Stimulated activated CD8-positive, alpha-beta memory T cell treated with anti-CD3 and anti-CD28 coated beads, Interleukin-4, amount 100 ng/mL, for 4 hours (primary cell): ENCODE results near the gene TMPRSS6.

Source experiments
- DNase-seq, 2 donors: peaks; one replicate each; pipeline ENCODE4 v3.0.0-alpha.2; 2020; ENCODE audit warnings: low read depth in 2 of 2, low spot score in 1 of 2

Gene TMPRSS6

DNA sequence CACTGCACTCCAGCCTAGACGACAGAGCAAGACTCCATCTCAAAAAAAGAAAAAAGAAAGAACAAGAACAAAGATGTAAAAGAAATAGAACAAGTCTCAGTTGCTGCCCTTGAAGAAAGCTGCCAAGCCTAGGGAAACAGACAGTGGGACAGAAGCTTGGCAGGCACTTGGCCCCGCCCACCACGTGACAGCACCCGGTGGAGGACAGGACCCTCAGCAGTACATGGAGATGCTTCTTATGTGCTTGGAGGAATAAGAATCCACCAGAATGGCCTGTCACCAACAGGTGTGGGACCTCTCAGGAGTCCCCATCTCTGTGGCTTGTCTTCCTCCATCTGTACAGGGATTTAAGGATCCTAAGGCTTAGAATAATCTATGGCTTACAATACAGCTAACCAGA lies 7.6 kb upstream of the TMPRSS6 start:
- no peak for DNase-seq

DNA sequence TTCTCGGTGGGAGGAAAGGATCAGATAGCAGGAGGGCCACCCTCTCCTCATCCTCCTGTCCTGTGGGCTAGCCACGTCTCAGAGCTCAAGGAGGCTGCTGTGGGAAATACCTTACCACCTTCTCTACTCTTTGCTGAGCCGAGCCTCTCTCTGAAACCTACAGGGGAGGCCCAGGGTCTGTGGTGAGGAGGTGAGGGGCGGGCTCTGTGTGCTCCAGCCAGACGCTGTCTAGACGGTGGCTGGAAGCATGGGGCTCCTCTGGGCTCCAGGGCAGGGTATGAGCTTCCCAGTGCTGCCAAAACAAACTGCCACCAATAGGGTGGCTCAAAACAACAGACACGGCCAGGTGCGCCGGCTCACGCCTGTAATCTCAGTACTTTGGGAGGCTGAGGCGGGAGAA lies 5.5 kb upstream of the TMPRSS6 start:
- no peak for DNase-seq

DNA sequence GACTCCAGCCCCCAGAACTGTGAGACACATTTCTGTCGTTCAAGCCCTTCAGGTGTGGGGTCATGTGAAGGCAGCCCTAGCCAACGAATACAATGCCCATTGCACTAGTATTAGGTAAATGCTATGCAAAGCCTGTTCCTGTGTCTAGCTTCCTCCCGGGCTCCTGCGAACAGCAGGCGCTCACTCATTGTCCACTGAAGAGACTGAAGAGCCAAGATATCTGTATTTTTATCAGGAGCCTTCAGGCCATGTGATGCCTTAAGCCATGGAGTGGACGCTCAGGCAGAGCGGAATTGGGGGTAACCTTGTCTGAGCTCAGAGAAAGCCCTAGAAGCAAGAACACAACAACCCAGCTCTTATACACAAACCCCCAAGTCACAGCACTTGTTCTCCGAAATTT lies 4.2 kb upstream of the TMPRSS6 start:
- no peak for DNase-seq

DNA sequence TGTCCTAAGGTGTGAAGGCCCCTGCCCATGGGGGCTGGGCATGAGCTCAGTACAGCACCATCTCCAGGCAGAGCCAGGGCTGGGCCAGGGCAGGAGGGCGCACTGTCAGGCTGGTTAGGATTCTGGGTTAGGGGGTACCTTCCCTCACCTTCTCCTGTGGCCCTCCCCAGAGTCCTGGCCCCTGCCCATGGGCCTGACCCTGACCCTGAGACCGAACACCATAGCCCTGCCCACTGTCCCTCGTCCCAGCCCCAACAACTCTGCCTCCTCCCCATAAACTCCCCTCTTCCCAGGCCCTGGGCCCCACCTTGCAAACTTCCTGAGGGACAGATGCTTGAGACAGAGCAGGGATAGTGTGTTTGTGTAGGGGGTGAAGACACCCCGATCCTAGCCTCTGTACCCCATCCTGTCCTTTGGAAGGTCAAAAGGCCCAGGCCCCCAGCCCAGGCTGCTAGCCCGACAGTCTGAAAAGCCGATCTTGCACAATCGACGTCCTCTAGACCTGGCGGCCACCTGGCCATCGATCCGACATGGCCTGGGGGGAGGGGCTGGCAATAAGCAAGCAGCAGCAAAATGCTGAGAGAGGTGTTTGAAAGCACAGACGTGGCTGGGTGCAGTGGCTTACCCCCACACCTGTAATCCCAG lies 2.7 kb upstream of the TMPRSS6 start:
- DNase-seq = no peak

DNA sequence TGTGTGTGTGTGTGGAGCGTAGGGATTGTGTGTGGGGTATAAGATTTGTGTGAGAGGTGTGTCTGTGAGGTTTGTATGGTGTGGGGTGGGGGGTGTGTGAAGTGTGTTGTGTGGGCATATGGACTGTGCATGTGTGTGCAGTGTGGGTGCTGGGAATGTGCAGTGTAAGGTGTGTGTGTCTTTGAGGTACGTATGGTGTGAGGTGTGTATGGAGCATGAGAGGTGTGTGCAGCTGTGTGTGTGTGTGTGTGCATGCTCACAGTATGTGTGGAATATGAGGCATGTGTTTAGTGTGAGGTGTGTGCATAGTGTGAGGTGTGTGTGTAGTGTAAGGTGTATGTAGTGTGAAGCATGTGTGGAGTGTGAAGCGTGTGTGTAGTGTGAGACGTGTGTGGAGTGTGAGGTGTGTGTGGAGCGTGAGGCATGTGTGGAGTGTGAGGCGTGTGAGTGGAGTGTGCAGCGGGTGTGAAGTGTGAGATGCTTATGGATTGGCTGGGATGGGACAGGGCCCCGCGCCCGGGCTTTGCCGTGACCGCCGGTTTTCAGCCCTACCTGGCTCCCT lies 1.7 kb upstream of the TMPRSS6 start:
- DNase-seq = no peak

GRCh38 chr22:37107816-37108621 lies 1.5 kb downstream of the TMPRSS6 start:
- no peak for DNase-seq

DNA sequence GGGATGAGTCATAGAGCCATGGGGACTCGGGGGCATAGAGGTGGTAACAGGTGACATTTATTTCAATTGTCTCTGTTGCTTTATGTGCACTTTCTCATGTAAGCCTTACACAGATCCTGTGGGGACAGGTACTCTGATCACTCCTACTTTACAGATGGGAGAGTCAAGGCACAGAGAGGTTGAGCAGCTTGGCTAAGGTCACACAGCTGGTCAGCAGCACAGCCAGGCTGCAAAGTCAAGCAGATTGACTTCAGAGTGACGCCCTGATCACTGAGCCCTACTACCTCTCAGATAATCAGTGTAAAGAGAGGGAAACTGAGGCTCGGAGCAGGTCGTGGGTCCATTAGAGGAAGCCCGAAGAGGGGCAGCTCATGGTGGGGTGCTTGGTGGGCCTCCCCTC lies 3.5 kb downstream of the TMPRSS6 start:
- DNase-seq = no peak

- DNase-seq = no peak
Measured at GRCh38 chr22:37105154-37105553, 4.4 kb downstream of the TMPRSS6 start.

- no peak for DNase-seq
Measured at GRCh38 chr22:37103656-37104452, 5.7 kb downstream of the TMPRSS6 start.

GRCh38 chr22:37103151-37103550 lies 6.4 kb downstream of the TMPRSS6 start:
- DNase-seq = no peak

DNA sequence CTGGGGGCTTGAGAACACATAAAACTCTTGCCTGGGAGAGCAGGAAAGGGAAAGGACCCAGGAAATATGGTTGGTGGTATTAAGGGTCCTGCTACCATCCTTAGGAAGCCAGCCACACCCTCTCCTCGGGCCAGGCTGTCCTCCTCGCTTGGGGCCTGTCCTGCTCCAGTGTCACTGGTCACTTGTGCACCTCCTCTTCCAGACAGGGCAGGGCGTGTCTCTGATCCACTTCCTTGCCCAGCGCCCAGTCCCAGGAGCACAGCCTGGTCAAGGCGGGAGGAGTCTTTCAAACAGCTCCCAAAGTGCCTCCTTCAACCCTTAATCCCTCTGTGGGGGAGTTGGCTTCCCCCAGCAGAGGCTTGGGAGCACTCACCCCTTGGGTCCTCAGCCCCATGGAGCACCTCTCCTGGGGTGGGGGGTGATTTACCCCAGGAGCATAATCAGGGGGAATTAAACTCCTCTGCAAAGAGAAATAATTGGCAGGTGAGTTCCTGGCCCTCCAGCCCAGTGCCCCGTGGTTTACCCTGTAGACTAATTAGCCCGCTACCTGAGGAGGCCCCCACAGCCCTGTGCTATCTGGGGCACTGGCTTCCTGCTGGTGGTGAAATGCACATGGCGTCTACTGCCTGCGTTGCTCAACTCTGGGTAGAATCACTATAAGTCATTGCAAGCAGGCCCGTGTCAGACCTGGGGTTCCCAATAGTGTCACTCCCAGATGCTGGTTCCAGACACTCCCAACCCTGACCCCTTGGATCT lies 8.0 kb downstream of the TMPRSS6 start:
- no peak for DNase-seq

GRCh38 chr22:37100589-37101127 lies 8.9 kb downstream of the TMPRSS6 start:
- DNase-seq = no peak

- no peak for DNase-seq
Measured at GRCh38 chr22:37098976-37099591, 10.4 kb downstream of the TMPRSS6 start.

- no peak for DNase-seq
Measured at GRCh38 chr22:37097346-37097745, 12.2 kb downstream of the TMPRSS6 start.

- DNase-seq = peak; percentile 35 to 57
Measured at GRCh38 chr22:37095113-37095512, 14.4 kb downstream of the TMPRSS6 start.

GRCh38 chr22:37094239-37094638 lies 15.3 kb downstream of the TMPRSS6 start:
- DNase-seq = no peak

DNA sequence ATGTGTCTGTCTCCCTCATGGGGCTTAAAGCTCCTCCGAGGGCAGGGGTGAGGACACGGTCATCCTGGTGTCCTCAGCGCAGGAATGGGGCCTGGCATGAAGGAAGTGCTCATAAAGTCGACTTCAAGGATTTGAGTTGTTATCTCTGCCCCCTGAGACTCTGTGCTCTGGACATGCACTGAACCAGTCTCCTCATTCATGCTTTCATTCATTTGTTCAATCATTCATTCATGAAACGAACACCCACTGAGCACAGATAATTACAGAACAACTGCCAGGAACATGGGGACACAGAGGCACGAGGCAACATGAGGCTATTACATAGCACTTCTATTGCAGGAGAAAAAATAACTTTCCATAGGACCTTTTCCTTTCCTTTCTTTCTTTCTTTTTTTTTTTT lies 16.5 kb downstream of the TMPRSS6 start:
- DNase-seq = no peak

DNA sequence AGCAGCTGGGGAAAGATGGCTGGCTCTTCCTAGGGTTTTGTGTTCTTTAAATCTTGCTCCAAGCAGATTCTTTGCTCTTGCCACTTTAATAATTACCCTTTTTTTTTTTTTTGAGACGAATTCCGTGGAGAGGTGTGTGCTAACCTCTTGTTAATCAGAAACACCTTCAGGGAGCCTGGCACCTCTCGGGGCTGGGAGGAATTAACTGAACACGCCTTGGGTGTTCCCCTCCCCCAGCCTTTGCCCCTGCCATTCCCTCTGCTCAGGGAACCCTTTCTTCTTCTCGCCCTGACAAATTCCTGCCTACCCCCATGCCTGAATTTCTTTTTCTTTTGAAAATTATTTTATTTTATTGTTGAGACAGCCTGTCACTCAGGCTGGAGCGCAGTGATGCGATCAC lies 17.5 kb downstream of the TMPRSS6 start:
- no peak for DNase-seq

GRCh38 chr22:37090920-37091695 lies 18.4 kb downstream of the TMPRSS6 start:
- no peak for DNase-seq
